Kasumi-1 (cell line): Measurements from ENCODE around the gene GEMIN4.

Experiments used
- DNase-seq, 2 experiments: peaks; one replicate each; lab custom pipeline; 2025; lab: John Stamatoyannopoulos, UW

Gene GEMIN4

DNA sequence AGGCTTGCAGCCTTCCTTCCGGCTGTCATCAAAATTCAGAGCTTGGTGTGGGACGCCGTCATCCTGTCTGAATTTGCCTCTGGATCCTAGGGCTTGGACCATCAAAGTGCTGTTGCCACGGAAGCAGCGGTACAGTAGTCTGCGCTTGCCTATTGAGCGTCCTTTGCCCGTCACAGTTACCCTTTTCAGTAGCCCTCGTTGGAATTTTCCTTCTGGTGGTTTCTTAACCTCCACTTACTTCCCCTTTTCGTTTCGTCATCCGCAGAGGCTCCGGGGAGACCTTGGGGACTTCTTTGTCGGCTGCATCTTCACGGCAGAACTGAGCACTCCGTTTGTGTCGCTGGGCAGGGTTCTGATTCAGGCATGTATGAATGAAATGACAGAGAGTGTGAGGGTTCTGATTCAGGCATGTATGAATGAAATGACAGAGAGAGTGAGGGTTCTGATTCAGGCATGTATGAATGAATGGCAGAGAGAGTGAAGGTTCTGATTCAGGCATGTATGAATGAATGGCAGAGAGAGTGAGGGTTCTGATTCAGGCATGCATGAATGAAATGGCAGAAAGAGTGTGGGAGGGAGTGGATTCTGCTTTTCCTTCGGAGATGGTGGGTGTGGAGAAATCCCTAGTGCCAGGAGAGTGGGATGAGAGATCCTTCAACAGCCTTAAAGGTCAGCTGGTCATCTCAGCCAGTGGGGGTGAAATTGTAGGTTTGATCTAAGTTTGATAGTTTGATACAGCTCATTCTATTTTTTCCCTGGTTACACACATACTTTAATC, 11.6 kb downstream of the GEMIN4 start:
- peak; percentile 72 to 79 for DNase-seq

DNA sequence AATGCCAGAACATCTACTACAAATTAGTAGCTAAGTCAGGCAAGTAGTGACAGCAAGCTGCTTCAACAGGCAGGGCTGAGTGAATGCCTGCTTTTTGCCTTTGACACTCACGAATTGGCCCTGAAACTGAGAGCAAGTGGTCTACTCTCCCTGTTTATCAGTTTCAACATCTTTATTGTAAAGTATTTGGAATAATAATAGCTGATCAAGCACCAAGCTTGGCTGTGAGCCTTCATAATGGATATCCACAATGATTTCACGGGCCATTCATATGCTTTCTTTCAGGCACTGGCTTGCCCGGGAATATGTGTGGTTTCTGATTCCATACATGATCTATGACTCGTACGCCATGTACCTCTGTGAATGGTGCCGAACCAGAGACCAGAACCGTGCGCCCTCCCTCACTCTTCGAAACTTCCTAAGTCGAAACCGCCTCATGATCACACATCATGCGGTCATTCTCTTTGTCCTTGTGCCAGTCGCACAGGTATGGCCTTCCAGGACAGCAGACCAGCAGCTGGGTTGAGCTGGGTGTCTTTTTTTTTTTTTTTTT, 14.4 kb downstream of the GEMIN4 start:
- no peak for DNase-seq

DNA sequence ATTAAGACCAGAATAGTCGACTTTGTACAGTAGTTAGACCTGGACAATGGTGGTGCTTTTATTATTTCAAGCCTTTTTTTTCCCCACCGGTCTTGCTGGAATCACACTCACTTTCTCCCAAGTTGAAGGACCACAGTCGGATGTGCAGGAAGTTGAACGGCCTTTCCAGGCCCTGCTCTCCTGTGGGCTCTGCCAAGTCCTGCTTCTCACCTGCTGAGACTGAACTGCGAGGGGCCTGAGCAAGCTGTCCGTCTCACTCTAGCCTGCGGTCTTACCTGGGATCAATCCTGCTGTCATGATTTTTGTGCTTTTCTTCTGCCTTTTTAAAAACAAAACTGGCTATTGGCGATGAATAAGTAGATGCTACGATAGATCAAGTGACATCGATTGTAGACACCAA, 18.3 kb downstream of the GEMIN4 start:
- DNase-seq, result no peak

DNA sequence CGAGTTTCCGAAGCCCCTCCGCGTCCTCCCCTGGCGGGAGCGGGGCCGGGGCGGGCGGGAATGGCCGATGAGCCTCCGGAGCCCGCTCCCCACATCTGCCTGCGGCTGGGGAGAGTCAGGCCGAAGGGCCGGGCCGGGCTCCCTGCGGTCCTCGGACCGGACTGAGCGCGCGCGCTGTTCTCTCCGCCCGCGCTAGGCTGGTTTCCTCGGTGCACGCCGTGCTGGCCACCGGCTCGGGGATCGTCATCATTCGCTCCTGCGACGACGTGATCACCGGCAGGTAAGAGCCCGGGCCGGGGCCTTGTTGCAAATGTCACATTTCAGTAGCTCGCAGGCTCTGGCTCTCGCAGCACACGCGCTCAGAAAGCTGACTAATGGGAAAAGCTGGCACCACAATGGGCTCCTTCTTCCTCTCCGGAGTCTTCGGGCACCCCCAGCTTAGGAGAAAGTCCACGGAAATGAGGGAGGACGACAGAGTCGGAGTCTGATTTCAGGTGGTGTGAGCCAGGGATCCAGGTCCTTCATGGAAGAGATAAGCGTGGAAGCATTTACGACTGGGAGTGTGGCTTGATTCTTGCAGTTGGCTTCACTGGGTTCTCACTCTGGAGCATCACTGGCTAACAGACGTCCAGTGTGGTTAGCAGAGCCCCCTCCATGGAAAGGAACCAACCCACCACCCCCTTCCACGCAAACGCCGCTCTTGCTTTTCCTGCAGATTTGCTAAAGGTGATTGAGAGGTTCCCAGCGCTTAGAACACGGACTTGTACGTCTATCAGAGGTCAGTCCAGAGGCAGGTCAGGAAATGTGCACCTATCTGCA, 19.0 kb downstream of the GEMIN4 start:
- DNase-seq, result no peak

DNA sequence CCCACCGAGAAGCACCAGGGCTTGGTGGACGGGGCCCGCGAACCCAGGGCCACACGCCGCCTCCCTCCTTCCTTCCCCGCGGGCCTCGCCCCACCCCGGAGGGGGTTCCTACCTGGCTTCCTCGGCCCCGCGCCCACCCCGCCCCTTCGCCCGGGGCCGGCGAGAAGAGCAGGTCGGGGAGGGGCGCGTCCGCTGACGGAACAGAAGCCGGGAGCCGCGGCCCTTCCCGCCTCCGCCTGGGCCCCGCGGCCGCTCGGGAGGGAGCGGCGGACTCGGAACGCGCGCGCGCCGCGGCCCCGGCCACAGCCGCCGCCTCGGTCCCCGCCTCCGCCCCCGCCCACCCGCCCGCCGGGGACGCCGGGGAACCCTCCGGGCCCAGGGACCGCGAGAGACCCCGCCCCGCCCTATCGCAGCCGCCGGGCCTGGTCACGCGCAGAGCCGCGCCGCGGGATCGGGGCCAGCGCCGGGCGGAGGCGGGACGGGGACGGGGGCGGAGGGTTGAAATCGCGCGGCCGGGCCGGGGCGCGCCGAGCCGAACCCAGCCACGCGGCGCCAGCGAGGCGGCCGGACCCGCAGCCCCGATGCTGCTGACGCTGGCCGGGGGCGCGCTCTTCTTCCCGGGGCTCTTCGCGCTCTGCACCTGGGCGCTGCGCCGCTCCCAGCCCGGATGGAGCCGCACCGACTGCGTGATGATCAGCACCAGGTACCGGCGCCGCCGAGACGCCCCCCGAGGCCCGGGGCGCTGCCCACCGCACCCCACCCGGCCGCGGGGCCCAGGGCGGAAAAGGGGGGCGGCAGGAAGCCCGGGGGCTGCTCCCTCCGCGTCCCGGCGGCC, 19.8 kb downstream of the GEMIN4 start, which contains the start of gene TLCD3A:
Gene TLCD3A (plus strand): TSS at position 530 of the 835 bp plus-strand sequence. CDS start 52 bp downstream, at position 582.
- no peak for DNase-seq

DNA sequence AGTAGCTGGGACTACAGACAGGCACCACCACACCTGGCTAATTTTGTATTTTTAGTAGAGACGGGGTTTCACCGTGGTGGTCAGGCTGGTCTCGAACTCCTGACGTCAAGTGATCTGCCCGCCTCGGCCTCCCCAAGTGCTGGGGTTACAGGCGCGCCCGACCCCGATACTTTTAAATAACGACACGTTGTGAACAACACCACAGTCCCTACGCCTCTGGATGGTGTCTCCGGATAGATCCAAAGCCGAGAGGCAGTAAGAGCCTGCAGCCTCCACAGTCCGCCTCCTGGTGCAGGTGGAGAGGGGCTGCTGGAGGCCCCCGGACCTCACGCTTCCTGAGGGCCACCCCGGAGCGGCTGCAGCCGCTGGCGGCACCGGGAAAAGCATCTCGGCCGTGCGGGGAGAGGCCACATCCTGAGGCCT, 20.4 kb downstream of the GEMIN4 start:
- no peak for DNase-seq

DNA sequence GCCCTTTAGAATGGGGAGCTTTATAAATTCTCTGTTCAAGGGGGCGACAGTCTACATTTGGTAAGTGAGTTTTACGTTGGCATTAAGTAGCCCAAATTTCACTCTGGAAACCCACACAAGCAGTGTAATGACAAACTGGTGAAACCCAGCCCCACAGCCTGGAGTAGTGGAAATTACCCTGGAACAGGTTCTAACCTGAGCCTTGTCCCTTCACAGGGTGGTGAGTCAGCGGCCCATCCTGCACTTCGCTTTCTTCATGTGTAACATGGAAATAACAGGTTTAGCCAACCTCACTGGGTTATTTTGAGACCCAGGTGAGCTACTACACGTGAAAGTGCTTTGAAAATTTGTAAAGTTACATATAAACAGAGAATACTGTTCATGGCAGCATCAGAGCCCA, 23.2 kb downstream of the GEMIN4 start:
- no peak for DNase-seq

DNA sequence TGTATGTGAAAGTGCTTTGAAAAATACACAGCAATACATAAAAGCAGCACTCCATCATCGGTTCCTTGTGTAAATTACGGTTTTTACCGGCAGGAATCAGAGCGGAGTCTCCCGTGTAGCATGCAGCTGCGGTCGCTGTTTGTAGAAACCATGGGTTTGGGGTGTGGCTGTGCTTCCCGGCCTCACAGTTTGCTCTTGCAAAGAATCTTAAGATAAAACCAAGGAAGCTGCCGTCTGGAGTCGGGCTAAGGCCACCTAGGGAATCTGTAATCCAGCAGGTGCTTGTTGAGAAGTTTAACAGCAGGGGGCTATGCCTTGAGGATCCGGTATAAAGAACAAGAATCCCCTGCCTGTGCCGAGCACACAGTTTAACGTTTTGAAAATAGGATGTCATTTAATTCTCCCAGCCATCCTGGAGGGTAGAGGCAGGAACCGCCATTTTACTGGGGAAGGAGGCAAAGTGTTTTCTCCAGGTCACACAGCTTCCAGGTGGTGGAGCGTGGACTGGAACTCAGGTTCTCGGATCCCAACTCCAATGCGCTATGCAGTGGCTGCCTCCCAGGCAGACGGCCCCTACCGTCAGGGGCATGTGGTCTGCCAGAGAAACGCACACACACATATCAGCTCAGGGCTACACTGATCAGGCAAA, 25.7 kb downstream of the GEMIN4 start:
- DNase-seq, result no peak

DNA sequence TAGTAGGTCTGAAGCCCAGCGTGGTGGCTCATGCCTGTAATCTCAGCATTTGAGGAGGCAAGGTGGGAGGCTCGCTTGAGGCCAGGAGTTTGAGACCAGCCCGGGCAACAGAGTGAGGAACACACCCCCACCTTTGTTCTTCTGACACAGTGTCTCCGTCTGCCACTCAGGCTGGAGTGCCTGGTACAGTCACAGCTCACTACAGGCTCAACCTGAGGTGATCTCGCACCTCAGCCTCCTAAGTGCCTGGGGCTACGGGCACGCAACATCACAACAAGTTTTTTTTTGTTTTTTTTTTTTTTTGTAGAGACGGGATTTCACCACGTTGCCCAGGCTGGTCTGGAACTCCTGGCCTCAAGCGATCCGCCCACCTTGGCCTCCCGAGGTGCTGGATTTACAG, 26.3 kb downstream of the GEMIN4 start:
- no peak for DNase-seq

DNA sequence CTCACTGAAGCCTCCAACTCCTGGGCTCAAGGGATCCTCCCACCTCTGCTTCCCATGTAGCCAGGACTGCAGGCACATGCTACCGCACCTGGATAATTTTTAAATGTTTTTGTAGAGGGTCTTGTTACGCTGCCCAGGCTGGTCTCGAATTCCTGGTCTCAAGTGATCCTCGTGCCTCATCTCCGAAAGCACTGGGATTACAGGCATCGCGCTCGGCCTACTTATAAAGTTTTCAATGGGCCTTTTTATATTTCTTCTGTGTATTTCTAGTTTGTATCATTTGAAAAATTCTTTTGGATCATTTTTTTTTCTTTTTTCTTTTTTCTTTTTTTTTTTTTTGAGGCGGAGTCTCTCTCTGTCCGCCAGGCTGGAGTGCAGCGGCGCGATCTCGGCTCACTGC, 27.0 kb downstream of the GEMIN4 start:
- DNase-seq, result no peak

DNA sequence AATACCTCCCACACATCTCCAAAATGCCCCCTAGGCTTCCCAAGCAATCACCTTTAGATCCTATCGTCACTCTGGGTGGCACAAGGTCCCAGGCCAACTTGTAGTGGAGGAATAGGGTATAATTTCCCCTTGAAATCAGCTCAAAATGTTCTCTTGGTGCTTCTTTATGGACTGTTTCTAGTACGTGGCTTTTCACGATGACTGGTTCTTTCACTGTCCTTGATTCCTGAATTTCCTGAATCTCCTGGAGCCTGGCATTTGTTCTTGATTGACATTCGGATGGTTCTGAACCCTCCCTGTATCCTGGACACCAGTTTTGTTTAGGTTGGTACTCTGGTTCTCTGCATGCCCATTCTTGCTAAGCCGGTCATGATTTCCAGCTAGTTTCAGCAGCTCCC, 30.5 kb downstream of the GEMIN4 start:
- no peak for DNase-seq

DNA sequence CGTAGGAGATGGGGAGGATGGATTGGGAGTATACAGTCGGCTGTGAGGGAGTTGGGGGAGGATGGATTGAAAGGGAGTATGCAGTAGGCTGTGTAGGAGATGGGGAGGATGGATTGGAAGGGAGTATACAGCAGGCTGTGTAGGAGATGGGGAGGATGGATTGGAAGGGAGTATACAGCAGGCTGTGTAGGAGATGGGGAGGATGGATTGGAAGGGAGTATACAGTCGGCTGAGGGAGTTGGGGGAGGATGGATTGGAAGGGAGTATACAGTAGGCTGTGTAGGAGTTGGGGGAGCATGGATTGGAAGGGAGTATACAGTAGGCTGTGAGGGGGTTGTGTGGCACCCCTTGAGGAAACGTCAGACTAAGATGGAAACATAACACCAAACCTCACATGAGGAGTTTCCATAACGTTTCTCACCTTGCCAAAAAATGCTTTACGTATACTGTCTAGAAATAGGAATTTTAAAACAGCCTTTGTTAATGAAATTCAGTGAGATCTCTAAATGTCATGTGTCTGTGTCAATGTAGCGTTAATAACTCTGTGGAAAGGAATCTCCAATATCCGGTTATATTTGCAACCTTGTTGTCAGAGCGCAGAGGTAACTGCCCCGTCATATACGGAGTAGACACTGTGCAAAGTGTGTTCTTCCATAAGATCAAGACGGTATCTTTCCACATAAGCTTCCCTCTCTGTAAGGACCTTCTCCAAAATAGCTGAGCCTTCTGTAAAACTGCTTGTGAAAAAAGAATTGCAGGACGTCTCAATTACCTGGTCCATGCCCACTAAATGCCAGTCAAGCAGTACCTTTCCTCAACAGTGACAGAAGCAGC, 31.1 kb downstream of the GEMIN4 start:
- no peak for DNase-seq

DNA sequence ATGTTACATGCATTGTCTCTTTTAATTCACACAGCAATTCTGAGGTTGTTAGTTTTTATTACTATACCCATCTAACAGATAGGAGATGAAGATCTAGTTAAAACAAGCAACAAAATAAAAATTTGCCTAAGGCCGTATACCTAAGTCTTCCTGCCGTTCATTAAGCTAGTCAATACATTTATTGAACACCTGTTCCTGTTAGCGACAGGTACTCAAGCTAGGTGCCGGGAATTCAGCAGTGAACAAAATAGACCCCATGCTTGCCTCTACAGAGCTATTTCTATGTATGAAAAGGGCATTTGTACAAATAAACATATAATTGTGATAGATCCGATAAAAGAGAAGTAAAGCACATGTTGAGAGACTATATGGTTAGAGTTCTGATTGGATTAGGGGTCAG, 34.0 kb downstream of the GEMIN4 start:
- DNase-seq, result no peak

DNA sequence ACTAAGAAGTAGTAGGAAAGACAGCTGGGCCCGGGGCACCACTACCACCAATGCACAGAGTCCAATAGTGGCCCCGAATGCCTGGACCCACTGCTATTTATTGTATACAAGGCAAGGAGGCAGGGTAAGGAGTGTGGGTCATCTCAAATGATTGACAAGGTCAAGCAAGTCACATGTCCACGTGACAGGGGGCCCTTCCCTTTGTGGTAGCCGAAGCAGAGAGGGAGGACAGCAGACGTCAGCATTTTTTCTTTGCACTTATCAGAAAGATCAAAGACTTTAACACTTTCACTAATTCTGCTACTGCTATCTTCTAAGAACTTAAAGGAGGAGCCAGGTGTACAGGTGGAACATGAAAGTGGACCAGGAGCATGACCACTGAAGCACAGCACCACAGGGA, 43.9 kb downstream of the GEMIN4 start:
- DNase-seq, result no peak

DNA sequence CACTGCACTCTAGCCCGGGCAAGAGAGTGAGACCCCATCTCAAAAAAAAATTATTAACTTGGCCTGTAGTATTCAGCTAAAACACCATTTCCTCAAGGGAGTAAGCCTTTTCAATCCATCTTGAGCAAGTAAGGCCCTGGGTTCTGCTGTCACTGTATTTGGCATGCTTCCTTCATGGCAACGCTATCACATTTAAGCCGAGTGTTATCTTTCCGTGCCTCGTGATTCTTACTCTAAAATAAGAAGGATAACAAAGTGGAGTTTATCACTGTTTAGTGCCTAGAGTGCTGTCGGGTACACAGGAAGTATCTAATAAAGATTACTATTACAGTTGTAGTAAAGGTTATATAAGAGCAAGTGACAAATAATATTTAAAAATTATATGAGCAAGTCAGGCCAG, 46.2 kb downstream of the GEMIN4 start:
- no peak for DNase-seq

DNA sequence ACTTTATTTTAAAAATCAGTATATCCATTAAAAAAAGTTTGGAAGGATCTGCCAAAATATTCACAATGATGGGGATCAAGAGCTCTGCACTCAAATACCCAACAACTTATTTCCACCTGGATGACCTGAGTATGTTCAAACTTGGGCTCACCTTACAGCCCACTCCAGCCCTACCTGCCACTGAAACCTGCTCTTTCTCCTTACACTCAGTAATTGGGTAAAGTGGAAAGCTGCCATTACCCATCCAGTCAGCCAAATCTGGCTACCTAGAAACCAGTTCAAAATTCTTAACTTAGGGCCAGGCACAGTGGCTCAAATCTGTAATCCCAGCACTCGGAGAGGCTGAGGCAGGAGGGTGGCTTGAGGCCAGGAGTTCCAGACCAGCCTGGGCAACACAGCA, 47.1 kb downstream of the GEMIN4 start:
- DNase-seq, result no peak

DNA sequence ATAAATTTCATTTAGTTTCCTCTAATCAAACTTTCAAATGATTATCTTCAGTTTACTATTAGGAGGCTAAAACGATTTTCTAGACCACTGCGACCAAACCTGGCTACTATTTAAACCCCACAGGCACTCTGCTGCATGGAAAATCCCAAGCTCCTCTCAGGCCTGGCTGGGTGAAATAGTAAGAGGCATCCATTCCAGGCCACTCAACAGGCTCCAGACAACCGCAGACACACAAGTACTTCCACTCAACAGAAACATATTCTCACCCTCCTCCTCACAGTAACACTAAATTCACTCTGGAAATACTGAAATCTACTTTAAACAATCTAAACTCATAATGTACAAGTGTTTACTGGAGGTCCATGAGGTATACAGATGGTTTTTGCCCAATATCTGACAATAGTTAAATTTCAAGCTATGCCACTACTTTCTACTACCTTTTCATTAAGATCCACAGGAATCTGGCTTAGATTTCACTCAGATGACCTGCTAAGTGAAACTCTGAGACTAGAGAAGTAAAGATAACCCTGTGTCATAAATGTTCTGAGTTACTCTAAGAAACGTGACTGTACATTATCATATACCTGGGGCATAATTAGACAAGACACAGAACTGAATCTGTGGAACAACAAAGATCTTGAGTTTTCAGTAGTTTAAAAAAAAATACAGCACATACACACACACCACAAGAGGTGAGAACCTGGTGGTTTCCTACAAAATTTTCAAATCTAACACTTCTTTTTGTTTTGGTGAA, 47.8 kb downstream of the GEMIN4 start:
- no peak for DNase-seq

DNA sequence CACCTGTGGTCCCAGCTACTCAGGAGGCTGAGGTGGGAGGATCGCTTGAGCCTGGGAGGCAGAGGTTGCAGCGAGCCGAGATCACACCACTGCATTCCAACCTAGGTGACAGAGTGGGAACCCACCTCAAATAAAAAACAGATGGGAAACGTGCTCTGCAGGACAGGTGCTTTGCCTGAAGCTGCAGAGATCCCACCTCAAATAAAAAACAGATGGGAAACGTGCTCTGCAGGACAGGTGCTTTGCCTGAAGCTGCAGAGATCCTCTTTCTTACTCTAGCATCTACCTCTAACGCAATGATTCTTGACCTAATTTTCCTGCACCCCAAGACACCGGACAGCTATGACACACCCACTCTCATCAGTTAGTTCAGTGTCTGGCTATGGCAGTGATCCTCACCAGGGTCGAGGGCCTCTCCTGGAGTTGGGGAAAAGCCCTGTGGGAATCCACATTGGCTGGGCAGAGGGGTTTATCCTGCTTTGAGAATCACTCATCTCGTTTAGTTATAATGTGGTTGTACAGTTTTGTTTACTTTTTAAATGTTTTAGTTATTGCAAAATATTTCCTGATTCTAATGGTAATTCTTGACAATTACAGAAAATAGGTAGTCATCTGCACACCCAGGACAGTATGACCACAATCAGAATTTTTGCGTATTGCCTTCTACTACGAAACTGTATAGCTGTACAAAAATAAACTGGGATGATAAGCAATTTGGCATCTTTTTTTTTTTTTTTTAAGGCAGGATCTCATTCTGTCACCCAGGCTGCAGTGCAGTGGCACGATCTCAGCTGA, 48.8 kb downstream of the GEMIN4 start:
- no peak for DNase-seq

DNA sequence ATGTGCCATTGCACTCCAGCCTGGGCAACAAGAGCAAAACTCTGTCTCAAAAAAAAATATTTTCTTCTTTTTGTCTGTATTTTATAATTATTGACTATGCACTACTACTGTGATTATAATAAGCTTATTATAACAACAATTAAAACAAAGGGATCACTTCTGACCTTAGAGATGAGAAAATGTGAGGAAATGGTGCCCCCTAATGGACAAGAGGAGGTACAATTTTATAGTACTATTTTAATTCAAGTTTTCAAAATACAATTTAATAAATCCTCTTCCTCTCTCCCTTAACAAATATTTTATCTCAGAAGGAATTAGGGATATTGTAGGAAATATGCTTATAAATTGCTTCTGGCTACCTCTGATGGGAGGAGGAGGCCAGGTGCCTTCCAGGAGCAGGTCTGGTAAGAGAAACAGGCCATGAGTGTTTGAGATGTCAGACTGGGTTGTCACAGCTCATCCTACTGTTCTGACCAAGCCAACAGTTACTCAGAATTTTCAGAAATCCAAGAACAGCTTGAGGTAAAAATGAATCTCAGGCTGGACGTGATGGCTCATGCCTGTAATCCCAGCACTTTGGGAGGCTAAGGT, 51.5 kb downstream of the GEMIN4 start:
- peak; percentile 29 to 42 for DNase-seq
